ENCODE results near the gene GALNTL6.

DNA sequence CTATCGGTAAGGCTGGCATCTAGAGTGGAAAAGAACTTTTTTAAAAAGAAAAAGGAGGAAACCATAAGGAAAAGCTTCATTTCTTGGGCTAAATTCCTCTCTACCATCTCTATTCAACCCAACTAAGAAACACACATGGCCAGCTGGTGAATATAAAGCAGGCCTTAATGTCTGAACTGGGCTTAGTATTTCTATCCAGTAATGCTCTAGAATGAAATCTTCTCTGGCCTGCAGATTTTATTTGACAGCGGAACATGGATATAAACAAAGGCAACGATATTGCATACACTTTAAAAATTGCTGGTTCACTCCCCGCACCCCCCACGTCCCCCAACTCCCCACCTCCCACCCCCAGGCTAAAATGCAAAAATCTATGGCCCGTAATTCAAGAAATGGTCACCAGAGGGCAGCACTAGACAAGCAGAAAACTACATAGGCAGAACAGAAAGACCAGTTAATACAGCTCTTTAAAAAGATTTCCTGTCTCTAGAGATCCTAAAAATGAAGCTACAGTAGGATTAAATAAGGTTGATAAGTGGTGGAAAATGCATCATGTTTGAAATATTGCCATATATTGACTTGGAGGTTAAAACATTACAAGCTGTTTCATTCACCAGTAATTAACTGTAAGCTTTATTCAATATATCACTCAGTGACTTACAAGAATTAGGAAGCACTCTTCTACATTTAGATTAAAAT, 1200.2 kb downstream of the GALNTL6 start:
- TF ChIP-seq POLR2A (IDR thresholded peaks at IDR 0.05): no peak
- TF ChIP-seq POLR2AphosphoS5 (IDR thresholded peaks at IDR 0.05): no peak
- TF ChIP-seq, protein P1, sequence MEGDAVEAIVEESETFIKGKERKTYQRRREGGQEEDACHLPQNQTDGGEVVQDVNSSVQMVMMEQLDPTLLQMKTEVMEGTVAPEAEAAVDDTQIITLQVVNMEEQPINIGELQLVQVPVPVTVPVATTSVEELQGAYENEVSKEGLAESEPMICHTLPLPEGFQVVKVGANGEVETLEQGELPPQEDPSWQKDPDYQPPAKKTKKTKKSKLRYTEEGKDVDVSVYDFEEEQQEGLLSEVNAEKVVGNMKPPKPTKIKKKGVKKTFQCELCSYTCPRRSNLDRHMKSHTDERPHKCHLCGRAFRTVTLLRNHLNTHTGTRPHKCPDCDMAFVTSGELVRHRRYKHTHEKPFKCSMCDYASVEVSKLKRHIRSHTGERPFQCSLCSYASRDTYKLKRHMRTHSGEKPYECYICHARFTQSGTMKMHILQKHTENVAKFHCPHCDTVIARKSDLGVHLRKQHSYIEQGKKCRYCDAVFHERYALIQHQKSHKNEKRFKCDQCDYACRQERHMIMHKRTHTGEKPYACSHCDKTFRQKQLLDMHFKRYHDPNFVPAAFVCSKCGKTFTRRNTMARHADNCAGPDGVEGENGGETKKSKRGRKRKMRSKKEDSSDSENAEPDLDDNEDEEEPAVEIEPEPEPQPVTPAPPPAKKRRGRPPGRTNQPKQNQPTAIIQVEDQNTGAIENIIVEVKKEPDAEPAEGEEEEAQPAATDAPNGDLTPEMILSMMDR (IDR thresholded peaks at IDR 0.05): peak; percentile 19 to 82 (median 45)
